Measurements from ENCODE around the gene MYRFL.
"Not testable (repeated sequence)": the region's sequence is repeated elsewhere in the genome, so short reads cannot be mapped to it uniquely, and the experiment has no call there.

The MYRFL gene

GRCh38 chr12:69824966-69825560 lies at the start of gene MYRFL:
Gene MYRFL (plus strand): TSS chr12:69825227. CDS start chr12:69825518, 291 bp downstream.
- DNase-seq (ENCODE audit: low read depth) = no peak

DNA sequence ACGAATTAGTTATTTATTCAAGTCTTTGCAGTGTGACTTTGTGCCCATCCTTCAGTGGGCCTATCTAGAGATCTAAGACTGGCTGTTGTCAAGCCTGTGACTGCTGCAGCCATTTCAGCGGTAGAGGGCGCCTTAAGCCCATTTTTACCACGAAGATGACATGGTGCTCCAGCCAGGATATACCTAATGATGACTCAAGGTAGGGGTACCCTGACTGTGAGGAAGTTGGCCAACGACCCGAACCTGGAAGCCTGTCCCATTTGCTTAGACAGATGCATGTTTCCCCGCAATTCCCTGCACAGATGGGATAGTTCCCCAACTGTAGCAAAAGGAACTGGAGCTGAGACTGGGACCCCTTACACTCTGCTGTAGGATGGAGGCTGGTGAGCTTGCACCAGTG lies 45.1 kb upstream of the MYRFL start:
- peak; percentile 3 for DNase-seq (ENCODE audit: low read depth)

DNA sequence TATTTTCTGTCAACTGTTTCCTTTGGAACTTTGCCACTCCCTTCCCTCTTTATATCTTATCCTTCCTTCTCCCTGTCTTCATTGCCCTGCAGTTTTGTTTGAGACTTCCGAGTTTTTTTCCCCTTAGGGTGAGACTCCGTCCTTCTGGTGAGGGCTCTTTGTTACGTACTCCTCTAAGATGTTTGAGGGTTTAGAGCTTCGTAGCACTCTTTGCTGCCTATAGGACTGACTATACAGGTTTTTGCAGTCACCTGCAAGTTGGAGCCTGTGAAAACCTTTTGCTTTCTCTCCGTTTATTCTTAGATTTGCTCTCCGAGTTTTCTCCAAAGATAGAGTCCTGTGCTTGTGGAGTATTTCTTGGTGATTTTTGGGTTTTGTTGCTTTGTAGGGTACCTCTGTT lies 41.7 kb upstream of the MYRFL start:
- no peak for DNase-seq (ENCODE audit: low read depth)

DNA sequence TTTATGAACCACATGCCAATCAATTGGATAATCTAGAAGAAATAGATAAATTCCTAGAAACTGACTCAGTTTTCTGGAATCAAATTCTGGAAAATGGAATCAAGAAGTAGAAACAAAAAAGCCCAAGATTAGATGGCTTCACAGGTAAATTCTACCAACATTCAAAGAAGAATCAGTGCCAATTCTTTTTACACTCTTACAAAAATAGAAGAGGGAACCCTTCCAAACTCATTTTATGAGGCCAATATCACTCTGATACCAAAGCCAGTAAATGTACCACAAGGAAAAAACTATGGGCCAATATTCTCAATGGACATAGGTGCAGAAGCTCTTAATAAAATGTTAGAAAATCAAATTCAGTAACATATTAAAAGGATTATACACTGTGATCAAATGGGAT lies 35.7 kb upstream of the MYRFL start:
- no peak for DNase-seq (ENCODE audit: low read depth)

DNA sequence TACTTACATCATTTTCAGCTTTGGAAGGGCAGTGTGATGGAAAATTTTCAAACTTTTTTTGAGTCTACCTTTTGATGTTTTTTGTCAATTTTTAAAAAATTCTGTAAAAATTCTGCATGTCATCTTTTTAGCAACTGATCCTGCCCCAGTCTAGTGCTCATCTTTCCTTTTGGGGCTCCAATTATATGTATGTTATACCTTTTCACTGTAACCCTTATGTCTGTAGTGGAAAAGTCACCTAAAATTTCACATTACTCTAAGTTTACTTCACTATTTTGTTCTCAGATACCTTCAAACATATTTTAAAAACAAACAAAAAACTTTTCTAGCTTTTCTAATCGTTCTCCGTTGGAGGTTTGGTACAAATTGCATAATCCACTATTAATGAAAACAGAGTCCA lies 32.5 kb upstream of the MYRFL start:
- DNase-seq (ENCODE audit: low read depth) = no peak

DNA sequence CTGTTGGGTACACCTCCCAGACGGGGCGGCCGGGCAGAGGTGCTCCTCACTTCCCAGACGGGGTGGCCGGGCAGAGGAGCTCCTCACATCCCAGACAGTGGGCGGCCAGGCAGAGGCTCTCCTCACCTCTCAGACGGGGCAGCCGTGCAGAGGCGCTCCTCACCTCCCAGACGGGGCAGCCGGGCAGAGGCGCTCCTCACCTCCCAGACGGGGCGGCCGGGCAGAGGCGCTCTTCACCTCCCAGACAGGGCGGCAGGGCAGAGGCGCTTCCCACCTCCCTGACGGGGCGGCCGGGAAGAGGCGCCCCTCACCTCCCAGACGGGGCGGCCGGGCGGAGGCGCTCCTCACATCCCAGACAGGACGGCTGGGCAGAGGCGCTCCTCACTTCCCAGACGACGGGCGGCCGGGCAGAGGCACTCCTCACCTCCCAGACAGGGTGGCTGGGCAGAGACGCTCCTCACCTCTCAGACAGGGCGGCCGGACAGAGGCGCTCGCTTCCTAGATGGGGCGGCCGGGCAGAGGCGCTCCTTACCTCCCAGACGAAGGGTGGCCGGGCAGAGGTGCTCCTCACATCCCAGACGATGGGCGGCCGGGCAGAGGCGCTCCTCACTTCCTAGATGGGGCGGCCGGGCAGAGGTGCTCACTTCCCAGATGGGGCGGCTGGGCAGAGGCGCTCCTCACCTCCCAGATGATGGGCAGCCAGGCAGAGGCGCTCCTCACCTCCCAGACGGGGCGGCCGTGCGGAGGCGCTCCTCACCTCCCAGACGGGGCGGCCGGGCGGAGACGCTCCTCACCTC lies 17.7 kb upstream of the MYRFL start:
- DNase-seq (ENCODE audit: low read depth) = not testable (repeated sequence)

- no peak for DNase-seq (ENCODE audit: low read depth)
Observed at GRCh38 chr12:69810870-69811498, 14.0 kb upstream of the MYRFL start.

- DNase-seq (ENCODE audit: low read depth) = no peak
Observed at GRCh38 chr12:69816082-69816481, 8.9 kb upstream of the MYRFL start.

DNA sequence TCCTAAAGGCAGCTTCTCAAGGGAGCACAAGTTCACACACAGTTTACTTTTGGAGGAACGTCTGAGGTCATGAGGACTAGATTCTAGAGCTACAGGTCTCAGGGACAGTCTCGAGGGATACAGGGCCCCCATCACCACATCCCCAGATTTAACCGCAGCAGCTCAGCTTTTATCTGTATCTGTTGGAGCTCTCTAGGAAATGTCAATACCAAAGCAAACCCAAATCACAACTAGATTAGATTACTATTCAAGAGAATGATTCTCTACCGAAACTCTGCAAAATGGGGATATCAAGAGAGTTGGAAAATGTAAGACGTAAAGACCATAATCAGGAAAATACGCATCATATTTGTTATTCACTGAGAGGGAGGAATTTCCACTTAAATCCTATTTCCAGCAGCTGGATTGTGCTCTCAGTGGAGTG lies 4.0 kb upstream of the MYRFL start:
- DNase-seq (ENCODE audit: low read depth) = no peak

DNA sequence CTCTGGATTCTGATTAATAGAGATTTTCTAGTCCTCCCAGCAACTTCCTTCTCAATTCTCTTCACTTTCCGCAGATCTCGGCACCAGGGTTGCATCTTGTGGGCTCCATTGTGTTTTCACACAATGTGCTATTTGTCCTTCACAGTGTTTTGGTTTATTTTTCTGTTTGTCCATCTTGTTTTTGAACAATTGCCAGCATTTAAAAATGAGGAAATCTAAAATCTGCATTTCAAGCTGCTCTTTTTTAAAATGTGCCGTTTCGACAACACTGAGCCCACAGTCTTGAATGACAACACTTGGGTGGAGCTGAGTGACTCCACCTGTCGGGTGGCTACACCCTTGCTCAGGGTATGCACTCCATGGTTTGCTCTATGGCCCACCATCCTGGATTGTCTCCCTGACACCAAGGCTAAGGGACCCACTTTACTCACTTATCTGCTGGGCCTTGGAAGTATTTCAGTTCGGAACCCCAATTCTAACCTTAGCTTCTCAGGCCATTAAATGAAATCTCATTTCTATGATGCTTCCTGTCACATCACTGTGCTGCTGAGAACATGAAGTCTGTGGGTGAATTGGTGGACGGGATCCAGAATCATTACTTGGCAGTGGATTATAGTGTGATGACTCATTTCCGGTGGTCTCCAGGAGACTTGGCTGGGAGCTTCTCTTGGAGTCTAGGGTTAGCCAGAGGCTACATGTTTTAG lies 3.4 kb upstream of the MYRFL start:
- no peak for DNase-seq (ENCODE audit: low read depth)

DNA sequence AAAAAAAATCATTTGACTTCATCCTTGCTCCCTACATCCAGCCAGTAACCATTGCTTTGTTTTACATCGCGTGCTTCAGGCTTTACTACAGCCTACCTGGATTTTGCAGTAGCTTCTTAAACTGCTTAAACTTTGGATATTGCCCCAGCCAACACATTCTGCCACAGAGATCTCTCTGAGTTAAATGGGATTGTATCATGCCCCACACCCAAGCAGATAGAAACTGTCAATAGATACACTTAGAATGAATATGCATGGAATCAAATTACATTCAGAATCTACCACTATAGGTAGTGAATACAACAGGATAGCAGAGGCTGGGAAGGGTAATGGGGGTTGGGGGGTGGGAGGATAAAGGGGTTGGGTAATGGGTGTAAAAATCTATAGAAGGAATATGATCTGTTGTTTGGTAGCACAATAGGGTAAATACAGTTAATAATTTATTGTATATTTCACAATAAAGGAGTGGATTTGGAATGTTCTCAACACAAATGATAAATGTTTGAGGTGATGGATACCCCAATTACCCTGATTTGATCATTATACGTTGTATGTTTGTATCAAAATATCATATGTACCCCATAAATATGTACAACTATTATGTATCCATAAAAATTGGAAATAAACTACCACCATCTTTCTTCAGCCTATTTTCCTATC lies 2.7 kb upstream of the MYRFL start:
- no peak for DNase-seq (ENCODE audit: low read depth)

GRCh38 chr12:69824028-69824427 lies 999 bp upstream of the MYRFL start:
- DNase-seq (ENCODE audit: low read depth) = no peak

DNA sequence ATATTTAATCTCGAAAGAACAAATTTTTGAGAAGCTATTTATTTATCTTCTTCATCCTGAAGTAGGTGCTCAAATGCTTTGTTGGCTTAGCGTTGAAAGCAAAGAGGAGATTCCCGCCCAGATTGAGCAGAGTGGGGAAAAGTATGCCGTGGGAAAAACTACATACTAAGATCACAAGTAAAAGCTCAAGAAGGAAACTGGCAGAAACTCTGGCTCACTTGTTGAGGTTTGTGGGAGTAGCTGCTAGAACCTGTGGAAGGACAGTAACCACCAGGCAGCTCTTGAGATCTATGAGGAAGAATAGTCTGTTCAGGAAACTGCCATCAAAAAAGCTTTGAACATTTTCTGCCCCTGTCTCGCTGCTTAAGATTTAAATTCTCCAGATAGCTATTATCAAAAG lies 3.9 kb downstream of the MYRFL start:
- DNase-seq (ENCODE audit: low read depth) = no peak

GRCh38 chr12:69833696-69834095 lies 8.7 kb downstream of the MYRFL start:
- DNase-seq (ENCODE audit: low read depth) = no peak

DNA sequence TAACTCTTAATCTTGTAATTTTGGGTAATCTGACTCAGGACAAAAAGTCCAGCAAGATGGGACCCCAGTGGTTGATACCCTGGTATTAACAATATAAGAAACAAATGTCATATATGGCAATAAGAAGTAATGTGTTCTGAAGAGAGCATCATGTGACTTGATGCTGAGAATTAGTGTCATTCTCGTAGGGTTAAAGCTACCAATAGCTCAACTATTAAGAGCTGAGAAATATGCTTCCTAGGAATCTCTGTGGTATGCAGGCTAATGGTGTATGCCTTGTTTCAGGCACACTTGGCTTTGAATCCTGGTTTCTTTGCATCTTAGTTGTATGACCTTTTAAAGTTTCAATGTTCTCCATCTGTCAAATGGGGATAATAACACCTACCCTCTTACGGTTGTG lies 9.1 kb downstream of the MYRFL start:
- DNase-seq (ENCODE audit: low read depth) = no peak

DNA sequence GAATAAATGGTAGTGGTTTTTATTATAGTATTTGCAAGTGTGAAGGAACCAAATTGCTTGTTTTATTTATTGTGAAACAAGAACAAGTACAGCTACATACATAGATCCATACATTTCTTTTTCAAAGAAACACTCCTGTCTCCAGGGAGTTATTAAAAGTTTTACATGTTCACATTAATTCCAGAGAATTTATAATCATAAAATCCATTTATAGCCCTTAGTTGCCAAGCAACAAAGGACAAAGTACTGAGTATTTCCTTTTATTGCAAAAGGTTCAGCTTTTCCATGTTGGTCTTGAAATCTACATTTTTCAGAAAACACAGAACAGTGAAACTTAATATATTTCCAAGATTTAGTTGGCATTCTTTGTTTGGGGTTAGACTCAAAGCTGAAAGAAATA lies 9.5 kb downstream of the MYRFL start:
- DNase-seq (ENCODE audit: low read depth) = no peak

DNA sequence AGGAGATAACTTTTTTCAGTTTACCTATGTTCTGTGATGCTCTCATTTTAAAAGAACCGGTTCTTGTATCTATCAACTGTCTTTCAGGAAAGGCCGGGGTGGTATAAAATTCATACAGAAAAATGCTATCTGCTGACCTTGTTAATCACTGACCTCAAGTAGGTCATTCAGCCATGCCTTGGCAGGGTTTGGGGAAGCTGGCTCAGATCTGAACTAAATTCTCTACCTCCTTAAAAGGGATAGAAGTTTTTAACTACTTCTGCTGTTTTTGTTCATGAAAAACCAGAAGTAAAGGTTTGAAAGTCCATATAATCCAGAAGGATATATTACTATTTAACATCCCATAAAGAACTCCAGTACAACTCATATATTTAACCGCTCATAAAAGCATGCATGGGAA lies 10.1 kb downstream of the MYRFL start:
- no peak for DNase-seq (ENCODE audit: low read depth)

- no peak for DNase-seq (ENCODE audit: low read depth)
Observed at GRCh38 chr12:69836015-69836414, 11.0 kb downstream of the MYRFL start.

DNA sequence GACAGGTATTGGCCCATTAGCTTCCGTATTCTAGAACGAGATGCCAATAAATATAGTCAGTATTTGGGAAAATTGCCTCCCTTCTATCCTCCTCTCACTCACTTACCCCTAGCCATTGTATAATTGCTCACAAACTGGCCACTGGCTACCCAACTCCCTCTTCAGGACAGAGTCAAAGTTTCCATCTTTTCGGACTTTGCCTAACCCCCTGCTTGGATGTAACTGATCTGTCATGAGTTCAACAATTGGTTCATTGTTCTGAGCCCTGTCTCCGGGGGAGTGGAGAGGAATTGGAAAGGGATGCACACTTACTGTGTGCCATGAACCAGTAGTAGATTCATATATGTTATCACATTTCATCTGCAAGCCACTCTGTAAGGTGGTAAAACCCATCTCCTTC lies 12.2 kb downstream of the MYRFL start:
- DNase-seq (ENCODE audit: low read depth) = no peak

GRCh38 chr12:69837657-69838415 lies 12.8 kb downstream of the MYRFL start:
- DNase-seq (ENCODE audit: low read depth) = no peak

- DNase-seq (ENCODE audit: low read depth) = no peak
Observed at GRCh38 chr12:69840727-69841126, 15.7 kb downstream of the MYRFL start.
